ENCODE data around the gene KANSL1L.

DNA sequence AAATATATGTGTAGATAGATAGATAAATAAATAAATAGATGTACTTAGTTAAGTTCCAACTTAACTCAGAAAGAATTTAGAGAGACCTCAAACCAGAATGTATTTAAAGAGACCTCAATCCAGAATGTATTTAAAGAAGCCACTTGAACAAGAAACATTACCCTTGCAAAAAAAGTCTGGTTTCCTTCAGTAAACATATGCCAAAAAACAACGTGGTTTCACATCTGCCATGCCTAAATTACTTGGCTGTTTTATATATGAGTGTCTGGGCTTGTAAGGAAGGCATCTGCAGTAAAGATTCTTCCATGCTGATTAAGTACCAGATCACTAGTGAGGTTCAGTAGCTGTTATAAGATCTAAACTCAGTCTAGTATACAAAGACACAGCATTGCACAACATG lies 197.9 kb downstream of the KANSL1L start:
- no peak for TF ChIP-seq POLR2A (IDR thresholded peaks at IDR 0.05)
- TF ChIP-seq, protein P1, sequence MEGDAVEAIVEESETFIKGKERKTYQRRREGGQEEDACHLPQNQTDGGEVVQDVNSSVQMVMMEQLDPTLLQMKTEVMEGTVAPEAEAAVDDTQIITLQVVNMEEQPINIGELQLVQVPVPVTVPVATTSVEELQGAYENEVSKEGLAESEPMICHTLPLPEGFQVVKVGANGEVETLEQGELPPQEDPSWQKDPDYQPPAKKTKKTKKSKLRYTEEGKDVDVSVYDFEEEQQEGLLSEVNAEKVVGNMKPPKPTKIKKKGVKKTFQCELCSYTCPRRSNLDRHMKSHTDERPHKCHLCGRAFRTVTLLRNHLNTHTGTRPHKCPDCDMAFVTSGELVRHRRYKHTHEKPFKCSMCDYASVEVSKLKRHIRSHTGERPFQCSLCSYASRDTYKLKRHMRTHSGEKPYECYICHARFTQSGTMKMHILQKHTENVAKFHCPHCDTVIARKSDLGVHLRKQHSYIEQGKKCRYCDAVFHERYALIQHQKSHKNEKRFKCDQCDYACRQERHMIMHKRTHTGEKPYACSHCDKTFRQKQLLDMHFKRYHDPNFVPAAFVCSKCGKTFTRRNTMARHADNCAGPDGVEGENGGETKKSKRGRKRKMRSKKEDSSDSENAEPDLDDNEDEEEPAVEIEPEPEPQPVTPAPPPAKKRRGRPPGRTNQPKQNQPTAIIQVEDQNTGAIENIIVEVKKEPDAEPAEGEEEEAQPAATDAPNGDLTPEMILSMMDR (IDR thresholded peaks at IDR 0.05), result no peak
- no peak for TF ChIP-seq POLR2AphosphoS5 (IDR thresholded peaks at IDR 0.05)
